OCI-LY1 (cell line): ENCODE measurements around the gene ZFPL1.

Source experiments
- H2AFZ ChIP-seq: fragments of 200-600 bp; sonication (generic), shearing (Covaris generic); 2 replicates; pipeline ENCODE4 v1.6.0; 2014; ENCODE audit warnings: antibody characterized with exemption, mild to moderate bottlenecking, low read length
- H3F3A ChIP-seq: fragments of 200-600 bp; sonication (generic), shearing (Covaris generic); 2 replicates; pipeline ENCODE4 v1.6.0; 2014; ENCODE audit warnings: mild to moderate bottlenecking, antibody characterized with exemption, low read length, moderate library complexity; ENCODE audit not compliant: insufficient read depth
- H3K27ac ChIP-seq: fragments of 200-600 bp; sonication (generic); 2 replicates; pipeline ENCODE4 v1.5.1; 2014; ENCODE audit warnings: low read length, mixed run types, mild to moderate bottlenecking, low read depth; ENCODE audit not compliant: poor library complexity, severe bottlenecking
- H3K27me3 ChIP-seq: fragments of 200-600 bp; sonication (generic); 2 replicates; pipeline ENCODE4 v1.6.0; 2014; ENCODE audit warnings: antibody characterized with exemption, mild to moderate bottlenecking, low read length, moderate library complexity; ENCODE audit not compliant: insufficient read depth
- H3K36me3 ChIP-seq: fragments of 200-600 bp; sonication (generic); 2 replicates; pipeline ENCODE4 v1.6.1; 2014; ENCODE audit warnings: mild to moderate bottlenecking, antibody characterized with exemption, low read length, moderate library complexity, mixed read lengths; ENCODE audit not compliant: insufficient read depth
- H3K4me1 ChIP-seq: fragments of 200-600 bp; sonication (generic); 2 replicates; pipeline ENCODE4 v1.5.1; 2014; ENCODE audit warnings: mild to moderate bottlenecking, low read length, moderate library complexity; ENCODE audit not compliant: insufficient read depth, severe bottlenecking
- H3K4me2 ChIP-seq: fragments of 200-600 bp; sonication (generic), shearing (Covaris generic); 2 replicates; pipeline ENCODE4 v1.6.1; 2014; ENCODE audit warnings: low read length
- H3K4me3 ChIP-seq: fragments of 200-600 bp; sonication (generic); 2 replicates; pipeline ENCODE4 v1.5.1; 2014; ENCODE audit warnings: low read length, low read depth, mild to moderate bottlenecking, mixed read lengths; ENCODE audit not compliant: poor library complexity, severe bottlenecking
- H3K79me2 ChIP-seq: fragments of 200-600 bp; shearing (Covaris generic); 2 replicates; pipeline ENCODE4 v1.6.1; 2016; ENCODE audit warnings: mixed run types, low read length, mixed read lengths; ENCODE audit not compliant: insufficient read depth
- H3K9ac ChIP-seq: fragments of 200-600 bp; sonication (generic), shearing (Covaris generic); 2 replicates; pipeline ENCODE4 v1.6.1; 2014; ENCODE audit warnings: mild to moderate bottlenecking, low read length, mixed read lengths
- H3K9me2 ChIP-seq: fragments of 200-600 bp; sonication (generic), shearing (Covaris generic); 2 replicates; pipeline ENCODE4 v1.6.1; 2014; ENCODE audit warnings: low read depth, mild to moderate bottlenecking, low read length, mixed read lengths
- H3K9me3 ChIP-seq: fragments of 200-600 bp; shearing (Covaris generic); 2 replicates; pipeline ENCODE4 v1.6.1; 2014; ENCODE audit warnings: low read length, mixed read lengths
- H4K20me1 ChIP-seq: fragments of 200-600 bp; sonication (generic), shearing (Covaris generic); 2 replicates; pipeline ENCODE4 v1.6.0; 2016; ENCODE audit warnings: mild to moderate bottlenecking, low read length; ENCODE audit not compliant: insufficient read depth
- EZH2 ChIP-seq: fragments of 200-600 bp; sonication (generic), shearing (Covaris generic); IDR thresholded peaks from 2 replicates; pipeline ENCODE4 v1.8.0; 2017; ENCODE audit warnings: borderline replicate concordance, mixed run types, mild to moderate bottlenecking, antibody characterized with exemption, low read length, moderate library complexity, mixed read lengths
- TF ChIP-seq, protein P1 (sequence below): fragments of 200-600 bp; sonication (generic), shearing (Covaris generic); IDR thresholded peaks from 2 replicates; pipeline ENCODE4 v1.5.1; 2017; ENCODE audit warnings: mild to moderate bottlenecking, antibody characterized with exemption, low read length, moderate library complexity, mixed read lengths

ZFPL1 gene

GRCh38 chr11:65042891-65043290 is 41.1 kb upstream of the ZFPL1 start:
- no peak overlapping the region for H3K27ac ChIP-seq
- peak overlapping the region; percentile 80 for H3K4me3 ChIP-seq

GRCh38 chr11:65043881-65044501 is 40.0 kb upstream of the ZFPL1 start:
- Histone ChIP-seq H3K9ac (no peak overlapping the region), H3K36me3 (peaks cover 20% of the 10 kb centered on the region), H3K27ac (no peak overlapping the region), H3K4me2 (no peak overlapping the region), H4K20me1 (no peaks in the 10 kb centered on the region), H3K9me3 (no peaks in the 10 kb centered on the region), H3K4me1 (peaks cover 24% of the 10 kb centered on the region), H3F3A (no peaks in the 10 kb centered on the region), H3K4me3 (no peak overlapping the region), H3K27me3 (no peaks in the 10 kb centered on the region), H3K79me2 (no peaks in the 10 kb centered on the region), H3K9me2 (no peaks in the 10 kb centered on the region), H2AFZ (no peak overlapping the region)
- TF ChIP-seq, protein P1, sequence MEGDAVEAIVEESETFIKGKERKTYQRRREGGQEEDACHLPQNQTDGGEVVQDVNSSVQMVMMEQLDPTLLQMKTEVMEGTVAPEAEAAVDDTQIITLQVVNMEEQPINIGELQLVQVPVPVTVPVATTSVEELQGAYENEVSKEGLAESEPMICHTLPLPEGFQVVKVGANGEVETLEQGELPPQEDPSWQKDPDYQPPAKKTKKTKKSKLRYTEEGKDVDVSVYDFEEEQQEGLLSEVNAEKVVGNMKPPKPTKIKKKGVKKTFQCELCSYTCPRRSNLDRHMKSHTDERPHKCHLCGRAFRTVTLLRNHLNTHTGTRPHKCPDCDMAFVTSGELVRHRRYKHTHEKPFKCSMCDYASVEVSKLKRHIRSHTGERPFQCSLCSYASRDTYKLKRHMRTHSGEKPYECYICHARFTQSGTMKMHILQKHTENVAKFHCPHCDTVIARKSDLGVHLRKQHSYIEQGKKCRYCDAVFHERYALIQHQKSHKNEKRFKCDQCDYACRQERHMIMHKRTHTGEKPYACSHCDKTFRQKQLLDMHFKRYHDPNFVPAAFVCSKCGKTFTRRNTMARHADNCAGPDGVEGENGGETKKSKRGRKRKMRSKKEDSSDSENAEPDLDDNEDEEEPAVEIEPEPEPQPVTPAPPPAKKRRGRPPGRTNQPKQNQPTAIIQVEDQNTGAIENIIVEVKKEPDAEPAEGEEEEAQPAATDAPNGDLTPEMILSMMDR: no peak
- no peak for TF ChIP-seq EZH2

More at GRCh38 chr11:65042891-65043290, 41.1 kb upstream of the ZFPL1 start:
- Histone ChIP-seq H4K20me1 (no peaks in the 10 kb centered on the region), H3K36me3 (peaks cover 26% of the 10 kb centered on the region), H3K4me1 (peaks cover 30% of the 10 kb centered on the region), H3F3A (no peaks in the 10 kb centered on the region), H3K4me2 (peak overlapping the region; percentile 85), H3K9me3 (no peaks in the 10 kb centered on the region), H2AFZ (no peak overlapping the region), H3K27me3 (no peaks in the 10 kb centered on the region), H3K79me2 (no peaks in the 10 kb centered on the region), H3K9me2 (no peaks in the 10 kb centered on the region), H3K9ac (no peak overlapping the region; the same call in 1 of the 2 replicates)
- TF ChIP-seq, protein P1: no peak
- TF ChIP-seq EZH2: no peak

- H3K27me3 ChIP-seq: no peaks in the 10 kb centered on the region
- no peaks in the 10 kb centered on the region for H3K9me3 ChIP-seq
- H3K27ac ChIP-seq: no peak overlapping the region
- H3K79me2 ChIP-seq: no peaks in the 10 kb centered on the region
- H3K4me3 ChIP-seq: no peak overlapping the region
- no peak overlapping the region for H3K4me2 ChIP-seq
- TF ChIP-seq, protein P1: no peak
- TF ChIP-seq EZH2: no peak
- no peaks in the 10 kb centered on the region for H4K20me1 ChIP-seq
- peaks cover 23% of the 10 kb centered on the region for H3K4me1 ChIP-seq
- H3K9ac ChIP-seq: no peak overlapping the region
- no peaks in the 10 kb centered on the region for H3K9me2 ChIP-seq
- no peaks in the 10 kb centered on the region for H3F3A ChIP-seq
- H2AFZ ChIP-seq: no peak overlapping the region
- H3K36me3 ChIP-seq: peaks cover 20% of the 10 kb centered on the region
These were observed 39.0 kb upstream of the ZFPL1 start for GRCh38 chr11:65045061-65045460.
